GM12878 (cell line): Measurements from ENCODE around the gene CACNA1A. TPM values are rescaled to one million over a fixed set of nuclear protein-coding genes. Genes with fewer than 3 reads are reported as not detected.

Experiments used
- ATAC-seq: fragments of 200-7000 bp; cut with Tn5 transposase; 3 replicates; pipeline ENCODE4 v1.9.1; 2020; ENCODE audit warnings: mild to moderate bottlenecking, moderate library complexity
- BruUV-seq: library from RNA; stranded (reverse); fragments of 400-500 nt; replicated peaks from 2 replicates; lab custom pipeline; 2021; lab: Mats Ljungman, UMichigan
- CTCF ChIA-PET: fragments of 300-600 bp; sonication (Branson Sonifier 250); formaldehyde crosslinking; extraction: SDS; loops from one replicate; lab custom pipeline; 2021; ENCODE audit warnings: inconsistent platforms; lab: Yijun Ruan, JAX
- POLR2A ChIA-PET: fragments of 350-600 bp; formaldehyde crosslinking; extraction: SDS; loops from one replicate; lab custom pipeline; 2021; ENCODE audit warnings: inconsistent platforms; lab: Charles Lee
- RAD21 ChIA-PET: fragments of 300-600 bp; sonication (Branson Sonifier 250); formaldehyde crosslinking; loops from one replicate; lab custom pipeline; 2023; ENCODE audit warnings: antibody characterized with exemption; ENCODE audit not compliant: unreplicated experiment; lab: Charles Lee
- SMC1A ChIA-PET: fragments of 300-600 bp; sonication (Branson Sonifier 250); formaldehyde crosslinking; loops from one replicate; lab custom pipeline; 2023; ENCODE audit not compliant: unreplicated experiment, uncharacterized antibody; lab: Charles Lee
- DNase-seq: peaks from one replicate; pipeline ENCODE4 v3.0.0-alpha.2; 2011; ENCODE audit warnings: low read depth, low spot score
- FAIRE-seq: peaks from 3 replicates; lab custom pipeline; 2011; peaks lifted over from hg19 to GRCh38; lab: Jason Lieb, UNC
- H2AFZ ChIP-seq: 2 replicates; pipeline ENCODE4 v1.6.0; 2011; ENCODE audit warnings: low read depth, low read length, control low read depth; ENCODE audit not compliant: control insufficient read depth
- H3K27ac ChIP-seq: 2 replicates; pipeline ENCODE4 v1.5.1; 2011; ENCODE audit warnings: control low read depth; ENCODE audit not compliant: control insufficient read depth, insufficient read depth
- H3K27me3 ChIP-seq, 2 experiments: replicated peaks in 1 of 2; 2 replicates each; pipeline versions ENCODE4 v1.6.0 to v1.6.1; 2011; ENCODE audit warnings: low read length in 1 of 2; ENCODE audit not compliant: control insufficient read depth in 2 of 2, insufficient read depth in 2 of 2
- H3K36me3 ChIP-seq, 2 experiments: 2 replicates each; pipeline ENCODE4 v1.5.1; 2011; ENCODE audit warnings: low read length in 1 of 2; ENCODE audit not compliant: control insufficient read depth in 2 of 2, insufficient read depth in 2 of 2
- H3K4me1 ChIP-seq: 2 replicates; pipeline ENCODE4 v1.6.1; 2011; ENCODE audit warnings: mild to moderate bottlenecking, low read length, moderate library complexity, mixed read lengths; ENCODE audit not compliant: control insufficient read depth, insufficient read depth
- H3K4me2 ChIP-seq: 2 replicates; pipeline ENCODE4 v1.6.0; 2011; ENCODE audit warnings: control low read depth; ENCODE audit not compliant: control insufficient read depth, insufficient read depth
- H3K4me3 ChIP-seq: fragments of 200-600 bp; sonication (generic); 2 replicates; pipeline ENCODE4 v1.5.1; 2016
- H3K79me2 ChIP-seq: 2 replicates; pipeline ENCODE4 v1.6.0; 2011; ENCODE audit warnings: low read length; ENCODE audit not compliant: control insufficient read depth, insufficient read depth
- H3K9ac ChIP-seq: 2 replicates; pipeline ENCODE4 v1.8.0; 2011; ENCODE audit warnings: low read length, control low read depth, mixed read lengths; ENCODE audit not compliant: control insufficient read depth, insufficient read depth
- H3K9me3 ChIP-seq: replicated peaks from 3 replicates; pipeline ENCODE4 v1.5.1; 2011; ENCODE audit warnings: mild to moderate bottlenecking, low read length; ENCODE audit not compliant: control insufficient read depth, insufficient read depth
- H4K20me1 ChIP-seq: 2 replicates; pipeline ENCODE4 v1.6.0; 2011; ENCODE audit not compliant: control insufficient read depth, insufficient read depth
- ATF2 ChIP-seq: IDR thresholded peaks from 2 replicates; pipeline ENCODE4 v1.6.1; 2012; ENCODE audit warnings: low read length, inconsistent platforms
- CREM ChIP-seq: IDR thresholded peaks from 2 replicates; pipeline ENCODE4 v1.6.1; 2014; ENCODE audit warnings: antibody characterized with exemption, low read depth
- FOS ChIP-seq: IDR thresholded peaks from 3 replicates; pipeline ENCODE4 v1.6.1; 2011; ENCODE audit warnings: borderline replicate concordance; ENCODE audit not compliant: insufficient read length; ENCODE audit errors: extremely low read depth
- GATAD2B ChIP-seq: fragments of 450-650 bp; conservative IDR thresholded peaks from 2 replicates; pipeline ENCODE4 v1.6.1; 2017; ENCODE audit warnings: low read depth, mild to moderate bottlenecking, moderate library complexity
- NR2C1 ChIP-seq: fragments of 450-650 bp; IDR thresholded peaks from 2 replicates; pipeline ENCODE4 v1.6.1; 2017; ENCODE audit warnings: antibody characterized with exemption, mild to moderate bottlenecking, moderate library complexity
- PAX5 ChIP-seq: IDR thresholded peaks from 2 replicates; pipeline ENCODE4 v1.6.1; 2011; ENCODE audit warnings: low read depth, low read length, borderline replicate concordance
- PBX3 ChIP-seq: IDR thresholded peaks from 2 replicates; pipeline ENCODE4 v1.6.1; 2011; ENCODE audit warnings: mild to moderate bottlenecking, low read depth, low read length, moderate library complexity; ENCODE audit not compliant: insufficient replicate concordance
- POLR2AphosphoS2 ChIP-seq: IDR thresholded peaks from 2 replicates; pipeline ENCODE4 v1.6.1; 2011; ENCODE audit warnings: low read depth, mild to moderate bottlenecking, low read length, improper control_type of control experiment, moderate library complexity
- RELA ChIP-seq: fragments of 450-650 bp; IDR thresholded peaks from 2 replicates; pipeline ENCODE4 v1.8.0; 2014; ENCODE audit warnings: borderline replicate concordance; ENCODE audit not compliant: partially characterized antibody
- STAT1 ChIP-seq: fragments of 450-650 bp; conservative IDR thresholded peaks from 2 replicates; pipeline ENCODE4 v1.6.1; 2014; ENCODE audit warnings: antibody characterized with exemption, mild to moderate bottlenecking
- TCF3 ChIP-seq: IDR thresholded peaks from 2 replicates; pipeline ENCODE4 v1.6.1; 2012; ENCODE audit warnings: low read depth, mild to moderate bottlenecking, low read length, borderline replicate concordance; ENCODE audit not compliant: insufficient read depth
- ZNF592 ChIP-seq: fragments of 450-650 bp; IDR thresholded peaks from 2 replicates; pipeline ENCODE4 v1.6.1; 2017; ENCODE audit warnings: mild to moderate bottlenecking, moderate library complexity
- WGBS: methylation state at CpG from one replicate; pipeline ENCODE4 v1.1.6; 2016; ENCODE audit warnings: low lambda C conversion rate; ENCODE audit not compliant: insufficient replicate concordance, insufficient coverage; ENCODE audit errors: missing lambda C conversion rate; 5-methylcytosine and 5-hydroxymethylcytosine counted together
- in situ Hi-C: fragments of 300-500 bp; cut with MboI; formaldehyde crosslinking; loops from 9 replicates; pipeline ENCODE4 v1.14.3; 2018; ENCODE audit warnings: mixed read lengths
- intact Hi-C: fragments of 100-400 bp; cut with micrococcal nuclease; formaldehyde crosslinking; loops from one replicate; pipeline ENCODE4 v1.14.2; 2022; ENCODE audit not compliant: unreplicated experiment
- polyA plus RNA-seq, 11 experiments: library from polyadenylated mRNA; depleted of rRNA in 4 of 11; unstranded in 6 of 11; stranded (reverse) in 5 of 11; fragments of >200 nt; fragmentation: Nextera tagmentation in 4 of 11; fragmentation: Illumina TruSeq in 1 of 11; extraction: Ambion mirVana in 4 of 11; extraction: Trizol in 1 of 11; gene quantifications; 1 replicate in 1 of 11; 2 replicates in 10 of 11; pipeline versions ENCODE4 v1.2.1 to v1.2.3, GENCODE V29; 2011 to 2016; ENCODE audit warnings: inconsistent platforms in 2 of 11, missing spikeins in 2 of 11, low read depth in 1 of 11
- total RNA-seq, 4 experiments: library from RNA; depleted of rRNA in 3 of 4; stranded (reverse); fragments of >200 nt in 3 of 4; fragmentation: Illumina TruSeq in 1 of 4; extraction: Trizol in 1 of 4; gene quantifications; 2 replicates each; pipeline versions ENCODE4 v1.2.1 to v1.2.3, GENCODE V29; 2013 to 2021

The CACNA1A gene
- total and polyA plus RNA-seq, 10 of the 15 experiments (the other 5 are each of a cell fraction or from before 2014, with no cell fraction given): 1.1 to 4.4 (median 2.5) TPM

- no TSS peak for BruUV-seq
- CTCF ChIA-PET: no interaction called here
- Histone ChIP-seq H3K27me3 (no peaks in the 10 kb centered on the region; a peak in 1 of 4 replicates), H3K9me3 (no peaks in the 10 kb centered on the region), H3K79me2 (no peaks in the 10 kb centered on the region), H3K4me3 (no peak overlapping the region), H2AFZ (no peak overlapping the region), H3K36me3 (no peaks in the 10 kb centered on the region)
- RAD21 ChIA-PET: no interaction called here
- DNase-seq (no peak), ATAC-seq (no peak)
- in situ Hi-C loops: no loop called here
- POLR2A ChIA-PET: no interaction called here
- 26% methylated on average over 2 of the region's 2 CpGs for WGBS
- TF ChIP-seq CREM (no peak), GATAD2B (no peak), FOS (no peak), PAX5 (no peak), TCF3 (no peak), PBX3 (no peak), ATF2 (no peak), STAT1 (no peak), POLR2AphosphoS2 (no peak), NR2C1 (no peak), RELA (no peak), ZNF592 (no peak)
- TF ChIP-seq, all 136 proteins: peak for 0
- no peaks in the 10 kb centered on the region for H3K4me1 ChIP-seq
- no peak overlapping the region for H3K4me2 ChIP-seq
- no peak for FAIRE-seq
- SMC1A ChIA-PET: no interaction called here
- H4K20me1 ChIP-seq: no peaks in the 10 kb centered on the region
- intact Hi-C loops: no loop called here
- H3K9ac ChIP-seq: no peak overlapping the region
- no peak overlapping the region for H3K27ac ChIP-seq
Measured at GRCh38 chr19:13544423-13544822, 38.1 kb upstream of the CACNA1A start.
